GM19463 (cell line): Measurements from ENCODE around the gene MAST4.

ENCODE experiments used
- ATAC-seq: cut with Tn5 transposase; IDR thresholded peaks from one replicate; pipeline ENCODE4 v1.9.1; 2021; ENCODE audit warnings: mild to moderate bottlenecking, moderate library complexity; ENCODE audit not compliant: unreplicated experiment

MAST4 gene

DNA sequence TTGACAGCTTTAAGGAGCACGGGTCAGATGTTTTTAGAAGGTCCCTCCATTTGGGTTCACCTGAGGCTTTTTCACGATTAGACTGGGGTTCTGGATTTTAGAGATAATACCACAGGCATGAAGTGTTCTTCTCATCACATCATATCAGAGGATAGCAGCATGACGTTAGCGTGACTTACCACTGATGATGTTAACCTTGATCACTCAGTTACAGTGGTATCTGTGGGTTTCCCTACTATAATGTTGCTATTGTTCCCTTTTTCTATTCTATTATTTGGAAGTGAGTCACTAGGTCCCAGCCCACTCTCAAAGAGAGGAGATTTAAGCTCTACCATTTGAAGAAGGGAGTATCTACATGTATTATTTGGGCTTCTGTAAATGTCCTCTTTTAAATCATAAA lies 300.0 kb downstream of the MAST4 start:
- ATAC-seq, result no peak

DNA sequence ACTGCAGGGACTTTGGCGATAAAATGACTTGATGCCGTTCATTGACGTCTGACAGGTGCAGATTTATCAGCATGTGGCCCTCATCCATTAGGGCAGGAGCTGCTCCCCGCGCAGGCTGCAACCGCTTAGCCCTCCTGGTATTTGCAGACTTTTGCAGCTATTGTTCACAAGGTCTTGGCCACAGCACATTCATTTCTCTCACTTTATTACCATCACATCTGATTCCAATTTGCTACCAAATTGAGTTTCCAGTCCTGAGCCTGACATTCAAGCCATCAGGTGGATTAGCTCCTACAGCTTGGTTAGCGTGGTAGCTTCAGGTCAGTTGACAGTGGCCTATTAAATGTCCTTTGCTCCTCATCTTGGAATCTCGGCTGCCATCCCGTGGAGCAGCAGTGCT lies 301.2 kb downstream of the MAST4 start:
- no peak for ATAC-seq

DNA sequence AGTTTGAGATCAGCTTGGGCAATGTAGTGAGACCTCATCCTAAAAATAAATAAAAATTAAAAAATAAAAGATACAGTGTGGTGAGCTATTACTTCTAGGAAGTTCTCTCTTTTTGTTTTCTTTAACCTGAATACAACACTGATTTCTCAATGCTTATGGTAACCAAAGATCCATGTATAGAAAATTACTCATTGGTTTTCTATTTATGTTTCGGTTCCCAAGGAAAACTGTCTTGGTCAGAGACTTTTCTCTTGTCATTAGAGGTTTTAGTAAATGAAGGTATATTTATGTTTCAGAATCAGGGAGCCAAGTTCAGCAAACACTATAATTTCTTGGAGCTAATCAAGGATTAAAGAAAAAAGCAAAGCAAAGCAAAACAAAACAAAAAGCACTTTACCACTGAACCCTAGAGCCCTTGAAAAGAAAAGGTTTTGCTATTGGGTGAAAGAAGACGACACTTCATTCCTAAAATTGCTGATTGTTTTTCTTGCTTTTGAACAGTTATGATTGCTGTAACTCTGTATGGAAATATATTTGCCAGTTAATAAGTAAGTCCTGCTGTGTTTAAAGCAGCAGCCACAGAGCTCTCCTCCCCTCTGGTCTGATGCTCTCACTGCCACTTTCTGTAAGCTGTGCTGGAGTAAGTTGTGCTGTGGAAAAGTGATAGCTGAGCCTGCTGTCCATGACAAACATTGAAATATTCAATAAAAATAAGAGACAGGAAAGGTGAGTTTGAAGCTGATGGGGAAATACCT lies 302.2 kb downstream of the MAST4 start:
- ATAC-seq, result no peak

DNA sequence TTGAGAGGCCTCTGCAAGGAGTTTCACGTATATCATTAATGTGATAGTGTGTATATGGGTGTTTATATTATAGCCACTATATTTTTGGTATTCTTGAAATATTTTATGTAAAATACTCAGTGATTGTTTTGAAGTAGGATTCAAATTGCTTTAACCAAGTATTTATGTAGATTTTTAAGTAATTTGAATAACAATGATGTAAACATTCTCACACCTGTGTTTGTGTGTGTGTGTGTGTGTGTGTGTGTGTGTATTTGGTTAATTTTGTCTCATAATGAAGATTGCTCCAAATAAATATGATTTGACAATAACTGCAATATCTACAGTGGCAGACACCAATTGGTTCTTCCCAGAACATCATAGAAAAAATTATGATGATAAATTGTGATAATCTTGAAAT lies 307.0 kb downstream of the MAST4 start:
- no peak for ATAC-seq

DNA sequence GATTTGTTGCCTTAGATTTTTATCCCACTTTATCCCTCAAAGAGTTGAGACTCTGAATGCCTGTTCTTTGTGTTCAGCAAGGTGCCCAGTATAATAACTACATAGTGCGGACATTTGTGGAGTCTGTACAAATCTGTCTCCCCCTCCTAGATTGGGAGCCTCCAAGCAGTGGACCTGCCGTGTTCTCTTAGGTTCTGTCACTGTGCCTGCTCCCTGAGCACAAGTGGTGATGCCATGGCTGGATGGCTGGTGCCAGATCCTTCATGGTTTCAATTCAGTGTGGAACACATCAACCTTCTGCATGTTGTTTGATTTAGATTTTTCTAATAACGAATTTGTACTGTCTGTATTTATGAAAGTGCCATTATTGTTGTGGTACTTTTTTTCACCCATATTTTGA lies 307.5 kb downstream of the MAST4 start:
- ATAC-seq, result no peak

DNA sequence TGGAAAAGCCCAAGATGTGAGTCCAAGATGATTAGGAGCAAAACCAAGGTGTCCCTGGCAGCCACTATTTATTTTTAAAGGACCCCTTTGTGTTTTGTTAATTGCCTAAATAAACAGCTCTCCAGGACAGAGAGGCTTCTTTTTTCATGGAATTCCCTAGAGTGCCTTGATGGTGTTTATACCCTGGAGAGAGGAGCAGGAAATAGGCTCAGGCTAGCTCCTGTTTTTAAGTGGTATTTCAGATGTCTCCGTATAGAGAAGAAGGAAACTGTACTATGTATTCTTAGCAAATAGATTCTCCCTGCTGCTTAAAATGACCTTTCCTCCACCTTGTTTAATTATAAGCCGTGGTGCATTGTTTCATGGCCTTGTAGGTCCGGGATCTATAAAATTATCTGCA lies 308.0 kb downstream of the MAST4 start:
- no peak for ATAC-seq

DNA sequence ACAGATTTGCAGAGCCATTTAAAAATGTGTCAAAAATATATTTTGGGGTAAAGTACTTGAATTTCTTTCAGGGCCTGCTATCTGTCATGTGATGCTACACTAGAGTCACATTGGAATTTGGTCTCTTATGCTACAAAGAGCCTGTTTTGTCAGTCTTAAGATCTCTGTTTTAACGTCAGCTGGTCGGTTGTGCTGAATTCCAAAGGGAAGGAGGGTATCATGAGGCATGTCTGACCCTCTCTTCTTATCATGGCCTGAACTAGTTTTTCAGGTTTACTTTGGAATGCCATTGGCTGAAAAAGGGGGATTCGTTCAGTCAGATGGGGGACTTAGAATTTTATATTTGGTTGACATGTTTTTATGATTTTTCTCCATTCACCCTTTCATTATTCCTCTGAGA lies 309.8 kb downstream of the MAST4 start:
- ATAC-seq, result no peak

DNA sequence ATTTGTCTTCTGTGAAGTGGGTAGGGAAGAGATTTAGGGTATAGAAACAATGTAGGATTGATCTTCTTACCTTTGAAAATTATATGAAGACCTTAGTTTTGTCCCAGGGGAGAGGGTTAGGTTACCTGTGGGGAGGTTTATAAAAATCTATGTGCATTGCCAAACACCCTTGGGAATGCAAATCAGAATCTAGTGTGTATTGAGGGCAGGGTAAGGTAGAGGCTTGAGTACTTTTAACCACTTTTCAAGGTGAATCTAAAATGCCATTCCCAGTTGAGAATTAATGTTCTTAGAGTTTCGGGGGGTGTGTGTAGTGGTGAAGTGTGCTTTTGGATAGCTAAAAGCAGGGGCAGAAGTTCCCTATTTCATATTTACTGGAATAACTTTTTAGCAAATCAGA lies 312.0 kb downstream of the MAST4 start:
- no peak for ATAC-seq

DNA sequence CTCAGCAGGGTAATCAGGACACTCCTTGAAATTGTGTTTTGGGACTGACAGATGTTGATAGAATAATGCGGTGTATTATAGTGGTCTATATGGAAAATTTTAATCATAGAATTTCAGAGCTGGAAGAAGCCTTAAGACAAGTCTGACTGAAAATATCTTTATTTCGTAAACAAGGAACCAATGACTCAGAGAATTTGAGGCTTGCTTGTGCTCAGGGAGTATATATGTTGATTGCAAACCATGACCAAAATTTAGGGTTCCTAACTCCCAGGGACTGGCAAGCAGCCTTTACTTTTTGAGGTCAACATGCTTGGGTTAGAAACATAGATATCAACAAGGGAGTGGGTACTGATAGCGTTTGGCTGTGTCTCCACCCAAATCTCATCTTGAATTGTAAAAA lies 313.2 kb downstream of the MAST4 start:
- no peak for ATAC-seq

DNA sequence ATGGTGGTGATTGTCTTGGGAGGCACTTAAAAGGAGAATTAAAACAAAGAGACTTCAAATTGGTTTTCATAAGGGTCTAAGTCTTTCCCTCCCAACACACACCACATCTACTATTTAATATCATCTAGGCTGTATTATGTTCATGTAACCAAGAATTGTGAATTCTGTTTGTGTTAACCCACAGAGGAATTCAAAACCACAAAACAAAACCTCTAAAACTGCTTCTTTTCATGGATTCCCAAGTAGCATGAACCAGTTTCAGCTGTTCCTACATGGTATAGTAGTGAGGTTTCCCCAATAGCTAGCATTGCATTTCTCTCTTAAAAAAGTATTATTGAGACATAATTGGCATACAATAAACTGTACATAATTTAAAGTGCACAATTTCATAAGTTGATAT lies 316.6 kb downstream of the MAST4 start:
- no peak for ATAC-seq

DNA sequence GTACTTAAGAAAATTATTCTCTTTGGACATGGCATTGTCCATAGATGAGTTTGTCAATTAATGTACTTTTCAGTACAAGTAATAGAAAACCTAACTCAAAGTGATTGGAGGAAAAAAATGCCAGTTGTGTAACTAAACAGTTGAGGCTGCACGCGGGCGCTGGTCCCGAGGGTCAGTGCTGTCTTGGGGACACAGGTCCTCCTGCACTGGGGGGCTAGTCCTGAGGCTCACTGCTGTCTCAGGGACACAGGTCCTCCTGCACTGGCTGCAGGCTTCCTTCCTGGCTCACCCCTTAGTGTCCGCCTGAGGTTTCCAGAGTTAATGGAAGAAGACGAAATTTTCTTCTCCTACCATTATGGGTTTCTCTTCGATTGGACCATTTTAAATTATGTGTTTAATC lies 319.3 kb downstream of the MAST4 start:
- no peak for ATAC-seq

DNA sequence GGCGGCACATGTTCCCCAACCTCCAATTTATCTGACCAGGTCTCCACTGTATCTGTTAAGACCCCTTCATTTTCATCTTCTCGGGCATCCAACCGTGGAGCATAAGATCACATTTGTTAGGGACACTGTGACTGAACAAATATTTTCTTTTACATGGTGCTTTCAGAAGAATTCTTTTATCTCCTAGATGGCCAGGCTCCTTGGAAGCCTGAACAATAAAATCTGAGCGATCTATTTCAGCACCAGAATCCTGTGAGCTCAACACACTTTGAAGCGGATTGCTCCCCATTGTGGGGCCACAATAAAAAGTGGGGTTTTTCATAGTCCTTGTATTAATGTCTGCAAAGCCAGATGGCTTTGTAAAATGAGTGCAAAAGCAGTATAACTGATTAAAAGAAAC lies 326.7 kb downstream of the MAST4 start:
- no peak for ATAC-seq

DNA sequence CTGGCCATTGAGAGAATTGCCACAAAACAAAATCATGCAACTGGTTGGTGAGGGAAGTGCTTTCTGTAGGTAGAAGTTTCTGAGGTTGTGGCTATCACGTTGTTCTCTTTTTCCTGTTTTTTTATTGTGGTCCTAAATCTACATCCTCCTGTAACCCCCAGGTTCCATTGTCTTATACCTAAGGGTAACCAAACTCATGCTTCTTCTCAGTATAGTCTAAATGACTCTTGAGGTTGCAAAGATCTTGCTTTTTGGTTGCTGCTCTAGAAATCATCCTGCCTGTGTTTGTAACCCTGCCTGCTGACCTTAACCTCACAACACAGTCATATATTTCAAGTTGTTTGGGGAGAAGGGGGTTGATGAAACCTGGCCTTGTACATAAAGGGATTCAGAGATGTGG lies 327.3 kb downstream of the MAST4 start:
- no peak for ATAC-seq

DNA sequence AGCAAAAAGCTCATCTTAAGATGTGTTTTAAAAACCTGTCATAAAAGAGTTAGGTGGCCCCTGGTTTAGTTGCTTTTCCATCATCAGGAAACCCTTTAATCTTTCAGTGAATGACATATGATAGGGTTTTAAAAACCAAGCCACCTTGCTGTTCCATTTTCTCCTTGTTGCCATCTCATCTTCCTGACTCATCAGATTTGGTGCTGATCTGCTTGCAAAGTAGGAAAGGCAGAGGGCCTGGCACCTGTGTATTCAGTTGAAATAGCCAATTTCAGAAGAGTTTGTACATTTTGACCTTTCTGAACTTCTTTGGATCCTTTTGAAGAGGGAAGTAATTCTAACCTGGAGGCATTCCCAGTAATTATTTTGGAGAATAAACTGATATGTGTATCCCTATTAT lies 327.7 kb downstream of the MAST4 start:
- ATAC-seq, result no peak

DNA sequence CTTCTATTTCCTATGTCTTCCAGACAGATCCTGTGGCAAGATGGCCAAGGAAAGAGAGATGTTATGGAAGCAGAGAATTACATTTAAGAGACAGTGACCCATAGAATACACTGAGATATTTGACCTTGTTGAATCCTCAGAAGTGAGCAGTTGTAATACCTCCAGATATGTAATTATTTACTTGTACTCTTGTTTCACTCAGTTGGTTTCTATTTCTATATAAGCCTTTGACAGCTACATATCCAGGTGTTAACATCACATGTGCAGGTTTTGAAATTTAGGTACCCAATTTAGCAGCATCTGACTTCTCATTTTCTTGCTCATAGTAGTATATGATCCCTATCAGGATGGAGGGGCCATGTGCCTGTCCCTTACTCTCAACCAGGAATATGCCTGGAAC lies 330.9 kb downstream of the MAST4 start:
- ATAC-seq, result no peak

DNA sequence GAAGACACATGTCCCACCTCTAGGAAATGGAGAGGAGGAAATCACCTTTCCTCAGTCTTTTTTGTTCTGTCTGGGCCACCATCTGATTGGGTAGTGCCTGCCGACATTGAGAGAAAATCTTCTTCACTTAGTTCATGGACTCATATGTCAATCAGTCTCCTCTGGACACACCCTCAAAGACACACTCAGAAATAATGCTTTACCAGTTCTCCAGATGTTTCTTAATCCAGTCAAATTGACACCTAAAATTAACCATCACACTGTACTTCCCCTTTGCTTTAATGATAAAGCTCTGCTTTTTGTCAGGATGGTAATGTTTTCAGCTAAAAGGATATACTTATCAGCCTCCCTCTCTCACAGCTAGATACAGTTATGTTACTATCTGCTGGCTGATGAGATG lies 333.1 kb downstream of the MAST4 start:
- no peak for ATAC-seq

DNA sequence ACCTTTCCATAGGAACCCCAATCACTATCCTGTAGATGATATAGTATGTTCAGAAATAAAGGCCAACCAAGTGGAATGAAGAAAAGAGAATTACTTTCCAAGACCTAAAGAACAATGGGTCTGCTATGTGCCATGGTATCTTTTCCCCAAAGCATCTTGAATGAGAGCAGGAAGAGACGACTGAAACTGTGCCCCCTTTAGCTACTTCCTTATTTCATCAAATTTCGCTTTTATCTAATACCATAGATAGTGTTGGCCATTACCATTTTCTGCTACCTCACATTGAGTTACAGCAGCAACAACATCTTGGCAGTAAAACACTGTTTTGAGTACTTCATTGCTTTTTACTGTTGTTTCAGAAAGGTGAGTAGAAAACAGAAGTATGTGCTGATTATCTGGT lies 333.8 kb downstream of the MAST4 start:
- ATAC-seq, result no peak

DNA sequence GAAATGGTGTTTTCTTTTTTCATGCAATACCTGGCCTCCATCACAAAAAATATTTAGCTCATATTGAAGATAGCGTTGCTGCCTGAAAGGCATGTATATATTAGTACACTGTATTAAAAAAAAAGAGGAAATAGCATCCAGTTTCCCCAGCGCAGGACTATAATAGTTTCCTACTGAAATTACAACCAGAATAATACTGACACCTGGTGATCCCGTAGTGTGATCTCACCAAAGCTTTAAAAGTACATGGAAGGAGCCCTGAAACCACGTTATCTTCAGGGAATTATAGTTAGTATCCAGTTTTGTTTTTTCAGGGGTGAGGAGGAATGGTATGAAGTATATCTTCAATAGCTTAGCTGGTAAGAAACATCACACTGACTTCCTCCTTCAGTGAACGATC lies 335.5 kb downstream of the MAST4 start:
- no peak for ATAC-seq

DNA sequence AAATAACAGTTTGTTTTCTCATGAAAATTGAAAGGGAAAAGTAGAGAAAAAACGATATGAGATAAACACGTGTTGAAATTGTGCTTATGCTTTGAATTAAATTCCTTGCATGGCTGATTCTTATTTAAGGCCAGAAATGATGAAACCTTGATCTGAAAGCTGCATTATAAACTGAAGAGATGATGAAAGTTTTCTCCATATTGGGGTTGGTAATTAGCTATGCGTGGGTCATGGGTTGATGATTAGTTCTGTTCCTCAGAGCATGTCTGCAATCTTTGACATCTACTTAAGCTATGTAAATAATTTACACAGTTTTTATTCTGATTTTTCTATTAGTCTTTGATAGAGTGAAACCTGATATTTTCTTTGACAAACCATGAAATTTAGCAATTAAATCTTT lies 336.3 kb downstream of the MAST4 start:
- ATAC-seq, result no peak

DNA sequence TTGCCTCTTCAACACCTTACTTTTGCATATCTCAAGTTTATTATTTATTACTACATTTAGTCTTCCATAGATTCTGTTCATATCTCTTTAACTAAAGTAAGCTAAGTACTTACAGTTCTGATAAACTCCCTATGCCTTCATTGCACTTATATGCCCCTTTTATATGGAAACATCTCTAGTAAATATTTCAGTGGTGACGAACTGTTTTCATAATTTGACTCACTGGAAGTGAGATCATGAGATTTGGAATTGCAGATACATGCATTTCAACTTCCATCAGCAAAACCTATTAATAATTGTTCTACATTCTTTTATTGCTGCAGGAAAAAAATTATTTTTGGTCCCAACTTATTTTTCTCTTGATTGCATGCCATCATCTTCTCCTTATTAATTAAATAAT lies 336.9 kb downstream of the MAST4 start:
- ATAC-seq, result no peak

DNA sequence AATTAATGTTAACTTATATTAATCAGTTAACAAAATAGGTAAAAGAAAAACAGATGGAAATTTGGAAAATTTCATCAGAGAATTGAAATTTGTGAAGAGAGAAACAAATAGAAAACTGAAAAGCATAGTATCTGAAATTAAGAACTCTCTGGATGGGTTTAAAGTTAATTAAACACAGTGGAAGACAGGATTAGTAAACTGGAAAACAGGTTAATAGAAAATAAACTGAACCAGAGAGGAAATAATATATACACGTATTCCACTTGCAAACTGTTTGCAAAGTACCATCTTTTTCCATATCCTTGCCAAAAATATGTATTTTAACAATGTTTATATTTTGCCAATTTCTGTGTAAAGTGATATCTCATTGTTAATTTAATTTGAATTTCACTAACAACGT lies 342.9 kb downstream of the MAST4 start:
- no peak for ATAC-seq

DNA sequence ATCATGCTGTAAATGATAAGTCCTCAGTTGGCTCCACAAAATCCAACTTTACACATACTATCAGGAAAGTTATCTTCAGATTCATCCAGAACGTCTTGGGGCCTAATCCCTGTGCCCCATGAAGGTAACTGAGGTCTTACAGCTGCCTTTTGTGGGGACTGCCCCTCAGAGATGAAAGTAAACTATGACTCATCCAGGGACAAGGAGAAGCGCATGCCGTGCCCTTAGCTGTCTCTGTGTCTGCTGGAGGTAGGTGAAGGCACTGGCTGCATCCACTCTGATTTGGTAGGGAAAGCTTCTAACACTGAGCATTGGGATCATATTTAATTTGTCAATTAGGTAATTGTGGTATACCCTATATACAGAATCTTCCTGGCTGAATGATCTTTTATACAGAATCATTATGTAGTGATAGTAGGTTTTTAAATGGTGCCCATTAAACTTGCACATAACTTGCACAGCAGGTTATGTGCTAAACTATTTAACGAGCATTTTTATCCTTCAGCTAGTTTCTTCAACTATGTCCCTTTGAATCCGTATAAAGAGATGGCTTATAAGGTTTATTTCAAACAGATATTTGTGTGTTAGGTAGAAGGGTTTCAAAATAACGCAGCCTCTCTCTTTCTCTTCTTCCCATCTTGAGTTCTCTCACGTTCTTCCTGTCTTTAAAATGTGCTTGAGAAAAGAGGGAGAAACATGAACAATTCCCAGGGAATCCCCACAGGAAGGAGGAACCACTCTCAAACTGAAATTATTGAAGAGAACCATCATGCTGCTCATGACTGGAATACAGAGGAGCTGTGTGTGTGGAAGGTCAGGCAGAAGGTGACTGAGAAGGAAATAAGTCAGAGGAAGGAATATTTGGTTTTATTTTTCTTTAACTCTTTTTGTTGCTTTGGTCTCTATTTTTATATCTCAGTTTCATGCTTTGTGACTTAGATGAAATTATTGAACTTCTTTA lies 349.5 kb downstream of the MAST4 start:
- peak; percentile 100 for ATAC-seq
